Measurements from ENCODE around the gene MMP17.
"Not testable (repeated sequence)": the region's sequence is repeated elsewhere in the genome, so short reads cannot be mapped to it uniquely, and the experiment has no call there.

Gene MMP17

GRCh38 chr12:131867471-131867870, 39.3 kb downstream of the MMP17 start:
- no peak for DNase-seq

GRCh38 chr12:131867891-131868675, 39.9 kb downstream of the MMP17 start:
- DNase-seq = no peak

- DNase-seq = peak; percentile 66
Measured at GRCh38 chr12:131869871-131870418, 41.8 kb downstream of the MMP17 start.

GRCh38 chr12:131871677-131872076, 43.5 kb downstream of the MMP17 start:
- DNase-seq = no peak

- DNase-seq = peak; percentile 70
Measured at GRCh38 chr12:131872154-131873051, 44.2 kb downstream of the MMP17 start.

- no peak for DNase-seq
Measured at GRCh38 chr12:131873293-131873692, 45.1 kb downstream of the MMP17 start.

- not testable (repeated sequence) for DNase-seq
Measured at GRCh38 chr12:131874972-131875371, 46.8 kb downstream of the MMP17 start.

GRCh38 chr12:131877216-131877615, 49.0 kb downstream of the MMP17 start:
- DNase-seq = not testable (repeated sequence)

GRCh38 chr12:131878436-131878835, 50.2 kb downstream of the MMP17 start:
- not testable (repeated sequence) for DNase-seq

- DNase-seq = no peak
Measured at GRCh38 chr12:131882804-131883520, 54.8 kb downstream of the MMP17 start.

GRCh38 chr12:131883521-131883900, 55.3 kb downstream of the MMP17 start:
- DNase-seq = no peak

GRCh38 chr12:131885076-131885475, 56.9 kb downstream of the MMP17 start:
- DNase-seq = not testable (repeated sequence)

- no peak for DNase-seq
Measured at GRCh38 chr12:131885543-131886057, 57.4 kb downstream of the MMP17 start.

GRCh38 chr12:131891722-131892121, 63.5 kb downstream of the MMP17 start:
- DNase-seq = not testable (repeated sequence)

- DNase-seq = no peak
Measured at GRCh38 chr12:131892711-131893604, 64.8 kb downstream of the MMP17 start.

- DNase-seq = peak; percentile 31
Measured at GRCh38 chr12:131893605-131894312, 65.6 kb downstream of the MMP17 start.

- DNase-seq = peak; percentile 84
Measured at GRCh38 chr12:131894313-131894860, 66.2 kb downstream of the MMP17 start, which contains the start of gene ULK1. Gene ULK1, plus strand, starts transcription at chr12:131894622. Its CDS starts 380 bp downstream, at chr12:131895002.

GRCh38 chr12:131894981-131895639, 66.9 kb downstream of the MMP17 start:
- DNase-seq = no peak

GRCh38 chr12:131895640-131896079, 67.5 kb downstream of the MMP17 start:
- DNase-seq = no peak

Data from HCEC 1CT (cell line).